ENCODE measurements around the gene RPS15. TPM values are rescaled to one million over a fixed set of nuclear protein-coding genes. Genes with fewer than 3 reads are reported as not detected.
A peak's percentile ranks its signal among the peaks of the same experiment; 100 is the strongest.

Gene RPS15
- total RNA-seq, 4 donors from 2014 or later = 1,802 to 3,909 (median 2,793) TPM

DNA sequence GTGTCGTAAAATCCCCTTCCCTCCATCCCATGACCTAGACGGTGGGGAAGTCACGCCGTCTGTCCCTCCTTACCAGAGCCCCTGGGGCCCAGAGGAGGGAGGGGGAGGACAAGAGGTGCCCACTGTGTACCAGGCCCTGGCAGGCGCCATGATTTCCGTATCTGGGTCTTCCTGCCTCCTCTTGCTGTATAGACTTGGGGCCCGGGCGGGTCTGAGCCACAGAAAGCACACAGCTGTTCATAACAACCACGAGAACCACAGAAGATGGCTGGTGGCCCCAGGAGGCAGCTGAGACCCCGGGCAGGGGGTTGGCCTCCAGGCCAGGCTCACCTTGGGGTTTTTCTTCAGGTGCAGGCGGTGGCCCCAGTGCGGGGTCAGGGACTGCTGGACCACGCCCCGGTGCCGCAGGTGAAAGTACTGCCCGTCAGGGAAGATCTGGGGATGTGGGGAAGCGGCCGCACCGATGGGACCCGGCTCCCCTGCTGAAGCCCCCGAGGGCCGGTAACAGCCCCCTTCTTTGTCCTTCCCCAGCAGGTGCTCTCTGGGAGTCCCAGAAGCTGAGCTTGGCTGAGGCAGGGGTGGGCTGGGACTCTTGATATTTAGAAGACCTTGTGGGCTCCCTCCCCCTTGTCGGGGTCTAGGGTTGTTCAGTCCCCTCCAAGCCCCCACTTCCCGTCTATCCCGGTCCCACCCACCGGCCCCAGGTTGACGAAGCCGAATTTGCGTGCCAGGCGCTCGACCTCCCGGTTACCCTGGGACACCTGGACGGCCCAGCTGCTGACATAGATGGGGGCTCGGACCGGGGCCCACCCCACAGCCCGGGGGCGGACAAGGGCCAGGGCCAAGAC is 51.5 kb downstream of the RPS15 start:
- no peaks in the 10 kb centered on the region for H3K9me3 ChIP-seq
- no peaks in the 10 kb centered on the region for H3K36me3 ChIP-seq
- 48% methylated on average over 15 of the region's 37 CpGs for WGBS
- H3K27me3 ChIP-seq = no peaks in the 10 kb centered on the region
- DNase-seq (ENCODE audit: low spot score in 2 of 2) = no peak
- no peak overlapping the region for H3K27ac ChIP-seq
- H3K4me1 ChIP-seq = peaks cover 21% of the 10 kb centered on the region
- H3K4me3 ChIP-seq = peak overlapping the region; percentile 59
- TF ChIP-seq POLR2AphosphoS5 (IDR thresholded peaks at IDR 0.05) (no peak), POLR2A (IDR thresholded peaks at IDR 0.05) (no peak), EP300 (IDR thresholded peaks at IDR 0.05) (no peak)
- TF ChIP-seq, protein P1, sequence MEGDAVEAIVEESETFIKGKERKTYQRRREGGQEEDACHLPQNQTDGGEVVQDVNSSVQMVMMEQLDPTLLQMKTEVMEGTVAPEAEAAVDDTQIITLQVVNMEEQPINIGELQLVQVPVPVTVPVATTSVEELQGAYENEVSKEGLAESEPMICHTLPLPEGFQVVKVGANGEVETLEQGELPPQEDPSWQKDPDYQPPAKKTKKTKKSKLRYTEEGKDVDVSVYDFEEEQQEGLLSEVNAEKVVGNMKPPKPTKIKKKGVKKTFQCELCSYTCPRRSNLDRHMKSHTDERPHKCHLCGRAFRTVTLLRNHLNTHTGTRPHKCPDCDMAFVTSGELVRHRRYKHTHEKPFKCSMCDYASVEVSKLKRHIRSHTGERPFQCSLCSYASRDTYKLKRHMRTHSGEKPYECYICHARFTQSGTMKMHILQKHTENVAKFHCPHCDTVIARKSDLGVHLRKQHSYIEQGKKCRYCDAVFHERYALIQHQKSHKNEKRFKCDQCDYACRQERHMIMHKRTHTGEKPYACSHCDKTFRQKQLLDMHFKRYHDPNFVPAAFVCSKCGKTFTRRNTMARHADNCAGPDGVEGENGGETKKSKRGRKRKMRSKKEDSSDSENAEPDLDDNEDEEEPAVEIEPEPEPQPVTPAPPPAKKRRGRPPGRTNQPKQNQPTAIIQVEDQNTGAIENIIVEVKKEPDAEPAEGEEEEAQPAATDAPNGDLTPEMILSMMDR (IDR thresholded peaks at IDR 0.05) = no peak

Other genes with a start within 250 kb of the RPS15 start
- 10 to 100 TPM; 62.5 to 76.9 (median 66.4) TPM for gene STK11, start 232.6 kb upstream of the RPS15 start, total RNA-seq
- 1 to 10 TPM; 2.9 to 8.6 (median 5.1) TPM for gene CBARP, start 200.4 kb upstream of the RPS15 start, total RNA-seq
- 100 to 1,000 TPM; 102 to 205 (median 137) TPM for gene ATP5F1D, start 196.6 kb upstream of the RPS15 start, total RNA-seq
- gene MIDN, start 189.8 kb upstream of the RPS15 start, total RNA-seq = 100 to 1,000 TPM in 2 of 4 donors, 10 to 100 TPM in 2; 89.0 to 153 (median 105) TPM
- gene CIRBP, start 169.1 kb upstream of the RPS15 start, total RNA-seq = 100 to 1,000 TPM; 338 to 672 (median 451) TPM
- 10 to 100 TPM; 44.3 to 72.5 (median 58.2) TPM for gene FAM174C, start 162.9 kb upstream of the RPS15 start, total RNA-seq
- not detected for gene EFNA2, start 152.5 kb upstream of the RPS15 start, total RNA-seq
- 100 to 1,000 TPM in 2 of 4 donors, 10 to 100 TPM in 2; 66.8 to 154 (median 97.5) TPM for gene NDUFS7, start 54.5 kb upstream of the RPS15 start, total RNA-seq
- 10 to 100 TPM; 27.8 to 40.3 (median 34.0) TPM for gene GAMT, start 36.9 kb upstream of the RPS15 start, total RNA-seq
- 10 to 100 TPM; 41.5 to 75.4 (median 49.2) TPM for gene DAZAP1, start 30.8 kb upstream of the RPS15 start, total RNA-seq
- gene APC2, start 11.7 kb downstream of the RPS15 start, total RNA-seq = under 1 TPM in 3 of 4 donors, not detected in 1; 0.08 to 0.30 (median 0.26) TPM
- gene C19orf25, start 40.8 kb downstream of the RPS15 start, total RNA-seq = 10 to 100 TPM; 25.1 to 41.2 (median 36.4) TPM
- gene PCSK4, start 52.0 kb downstream of the RPS15 start, total RNA-seq = 1 to 10 TPM; 1.4 to 6.6 (median 3.8) TPM
- 10 to 100 TPM in 1 of 4 donors, 1 to 10 TPM in 3; 3.2 to 11.8 (median 8.1) TPM for gene REEP6, start 52.8 kb downstream of the RPS15 start, total RNA-seq
- gene ADAMTSL5, start 74.6 kb downstream of the RPS15 start, total RNA-seq = 1 to 10 TPM in 3 of 4 donors, under 1 TPM in 1; 0.83 to 4.1 (median 2.4) TPM
- gene PLK5, start 85.7 kb downstream of the RPS15 start, total RNA-seq = 1 to 10 TPM in 1 of 4 donors, under 1 TPM in 1, not detected in 2; 0.23 to 1.2 TPM
- 10 to 100 TPM; 20.1 to 36.4 (median 26.9) TPM for gene MEX3D, start 129.9 kb downstream of the RPS15 start, total RNA-seq
- gene MBD3, start 154.5 kb downstream of the RPS15 start, total RNA-seq = 10 to 100 TPM; 53.2 to 87.9 (median 69.0) TPM
- gene UQCR11, start 167.1 kb downstream of the RPS15 start, total RNA-seq = 10 to 100 TPM; 33.4 to 73.1 (median 59.4) TPM
- 10 to 100 TPM; 57.2 to 80.9 (median 68.7) TPM for gene TCF3, start 214.2 kb downstream of the RPS15 start, total RNA-seq